Measurements from ENCODE around the gene ADCY6.

- TF ChIP-seq CTCF (IDR thresholded peaks at IDR 0.05), result no peak
- no peak for TF ChIP-seq EZH2 (IDR thresholded peaks at IDR 0.05; ENCODE audit: borderline replicate concordance, insufficient read depth, low read depth, low read length, poor library complexity, severe bottlenecking)
These were observed 31.3 kb upstream of the ADCY6 start for GRCh38 chr12:48819986-48820725.
